HG03521 (cell line): ENCODE measurements around the gene DYSF.

Experiments used
- ATAC-seq: cut with Tn5 transposase; IDR thresholded peaks from one replicate; pipeline ENCODE4 v1.9.1; 2021; ENCODE audit warnings: mild to moderate bottlenecking, moderate library complexity; ENCODE audit not compliant: unreplicated experiment

The DYSF gene

GRCh38 chr2:71548646-71549425, 95.5 kb downstream of the DYSF start:
- ATAC-seq, result no peak

- ATAC-seq, result no peak
Measured at GRCh38 chr2:71550801-71551630, 97.7 kb downstream of the DYSF start.

- ATAC-seq, result no peak
Measured at GRCh38 chr2:71551631-71551915, 98.2 kb downstream of the DYSF start.

GRCh38 chr2:71552356-71552755, 99.0 kb downstream of the DYSF start:
- ATAC-seq, result no peak

- ATAC-seq, result no peak
Measured at GRCh38 chr2:71552861-71553301, 99.5 kb downstream of the DYSF start.

- ATAC-seq, result no peak
Measured at GRCh38 chr2:71554028-71554705, 100.8 kb downstream of the DYSF start.

GRCh38 chr2:71554706-71555056, 101.3 kb downstream of the DYSF start:
- no peak for ATAC-seq

GRCh38 chr2:71555798-71556454, 102.6 kb downstream of the DYSF start:
- ATAC-seq, result no peak

- ATAC-seq, result no peak
Measured at GRCh38 chr2:71556692-71557250, 103.4 kb downstream of the DYSF start.

- no peak for ATAC-seq
Measured at GRCh38 chr2:71557321-71557720, 104.0 kb downstream of the DYSF start.

GRCh38 chr2:71558300-71559051, 105.1 kb downstream of the DYSF start:
- no peak for ATAC-seq

- no peak for ATAC-seq
Measured at GRCh38 chr2:71559080-71559827, 105.9 kb downstream of the DYSF start.

GRCh38 chr2:71559828-71560637, 106.7 kb downstream of the DYSF start:
- ATAC-seq, result no peak

GRCh38 chr2:71560638-71561011, 107.3 kb downstream of the DYSF start:
- ATAC-seq, result no peak

- no peak for ATAC-seq
Measured at GRCh38 chr2:71561441-71562267, 108.3 kb downstream of the DYSF start.

GRCh38 chr2:71562518-71562917, 109.2 kb downstream of the DYSF start:
- no peak for ATAC-seq

GRCh38 chr2:71563872-71564271, 110.5 kb downstream of the DYSF start:
- ATAC-seq, result no peak

- no peak for ATAC-seq
Measured at GRCh38 chr2:71564361-71564760, 111.0 kb downstream of the DYSF start.
